B cell (primary cell): ENCODE data around the gene TRIOBP. TPM values are rescaled to one million over a fixed set of nuclear protein-coding genes. Genes with fewer than 3 reads are reported as not detected.

Experiments
- ATAC-seq: fragments of 200-7000 bp; cut with Tn5 transposase; one replicate; pipeline ENCODE4 v1.10.0; 2021; ENCODE audit warnings: low read depth, mild to moderate bottlenecking, moderate number of reproducible peaks, moderate library complexity
- CTCF ChIA-PET: fragments of 350-600 bp; sonication (Branson Sonifier 250); formaldehyde crosslinking; loops from one replicate; lab custom pipeline; 2021; ENCODE audit warnings: antibody characterized with exemption, inconsistent platforms; lab: Charles Lee
- POLR2A ChIA-PET: fragments of 350-600 bp; sonication (Branson Sonifier 250); formaldehyde crosslinking; loops from one replicate; lab custom pipeline; 2021; ENCODE audit warnings: antibody characterized with exemption; lab: Charles Lee
- DNase-seq: peaks from one replicate; pipeline ENCODE4 v3.0.0; 2013
- H2AFZ ChIP-seq: 2 replicates; pipeline ENCODE4 v1.6.1; 2012; ENCODE audit warnings: mild to moderate bottlenecking, low read depth, low read length; ENCODE audit not compliant: insufficient read depth, poor library complexity, severe bottlenecking
- H3K27ac ChIP-seq, 2 donors: 1 replicate in 1 of 2; 2 replicates in 1 of 2; pipeline ENCODE4 v1.5.1; 2012 to 2013; ENCODE audit warnings: low read length in 2 of 2, mild to moderate bottlenecking in 2 of 2, moderate library complexity in 1 of 2
- H3K27me3 ChIP-seq, 4 experiments: fragments of 200-600 bp in 1 of 4; sonication (generic) in 1 of 4; replicated peaks in 1 of 4; 1 replicate in 2 of 4; 2 replicates in 2 of 4; pipeline versions ENCODE4 v1.6.1 to v1.7.0; 2013 to 2016; ENCODE audit warnings: low read length in 3 of 4, mild to moderate bottlenecking in 2 of 4, mixed read lengths in 1 of 4, moderate library complexity in 1 of 4; ENCODE audit not compliant: insufficient read depth in 4 of 4, control insufficient read depth in 3 of 4; ENCODE audit errors: control extremely low read depth in 1 of 4
- H3K36me3 ChIP-seq, 2 experiments: replicated peaks in 1 of 2; 1 replicate in 1 of 2; 2 replicates in 1 of 2; pipeline versions ENCODE4 v1.6.1 to v1.7.1; 2013; ENCODE audit warnings: low read length in 1 of 2; ENCODE audit not compliant: insufficient read depth in 2 of 2, control insufficient read depth in 1 of 2; ENCODE audit errors: control extremely low read depth in 1 of 2, extremely low read depth in 1 of 2
- H3K4me1 ChIP-seq, 2 donors: fragments of 200-600 bp in 1 of 2; sonication (generic) in 1 of 2; 1 replicate in 1 of 2; 2 replicates in 1 of 2; pipeline versions ENCODE4 v1.5.1 to v1.6.1; 2013 to 2017; ENCODE audit warnings: low read length in 2 of 2; ENCODE audit not compliant: control insufficient read depth in 2 of 2, insufficient read depth in 2 of 2
- H3K4me2 ChIP-seq: replicated peaks from 2 replicates; pipeline ENCODE3; 2012; ENCODE audit warnings: mild to moderate bottlenecking, low read depth, low read length; ENCODE audit not compliant: poor library complexity, severe bottlenecking
- H3K4me3 ChIP-seq, 5 experiments: fragments of 200-600 bp in 1 of 5; sonication (generic) in 1 of 5; 1 replicate in 3 of 5; 2 replicates in 2 of 5; pipeline versions ENCODE4 v1.5.1 to v1.7.0; 2011 to 2016; ENCODE audit warnings: low read length in 4 of 5, mild to moderate bottlenecking in 4 of 5, low read depth in 2 of 5, control low read depth in 1 of 5, moderate library complexity in 1 of 5; ENCODE audit not compliant: insufficient read depth in 1 of 5; ENCODE audit errors: control extremely low read depth in 1 of 5, extremely low read depth in 1 of 5
- H3K79me2 ChIP-seq: fragments of 200-600 bp; sonication (generic); one replicate; pipeline ENCODE4 v1.6.0; 2016; ENCODE audit warnings: low read length; ENCODE audit not compliant: control insufficient read depth, insufficient read depth
- H3K9ac ChIP-seq: fragments of 200-600 bp; sonication (generic); 2 replicates; pipeline ENCODE4 v1.6.1; 2017; ENCODE audit warnings: mild to moderate bottlenecking, low read length, moderate library complexity
- H3K9me3 ChIP-seq, 3 donors: one replicate each; pipeline versions ENCODE4 v1.6.1 to v1.7.1; 2013; ENCODE audit warnings: low read length in 2 of 3; ENCODE audit not compliant: control insufficient read depth in 2 of 3, insufficient read depth in 1 of 3; ENCODE audit errors: control extremely low read depth in 1 of 3
- H4K20me1 ChIP-seq: 2 replicates; pipeline ENCODE4 v1.6.0; 2012; ENCODE audit warnings: mild to moderate bottlenecking, low read length; ENCODE audit not compliant: insufficient read depth, control insufficient read depth, poor library complexity, severe bottlenecking
- H3K27ac Mint-ChIP-seq: one replicate; pipeline ENCODE4 v1.8.0; 2021; ENCODE audit warnings: mixed read lengths
- H3K27me3 Mint-ChIP-seq: one replicate; pipeline ENCODE4 v1.8.0; 2021; ENCODE audit warnings: mixed read lengths
- H3K4me1 Mint-ChIP-seq: one replicate; pipeline ENCODE4 v1.8.0; 2021; ENCODE audit warnings: mixed read lengths
- H3K4me3 Mint-ChIP-seq: one replicate; pipeline ENCODE4 v1.8.0; 2021; ENCODE audit warnings: mixed read lengths
- H3K9me3 Mint-ChIP-seq: one replicate; pipeline ENCODE4 v1.8.0; 2022; ENCODE audit warnings: mixed read lengths; ENCODE audit not compliant: insufficient read depth
- CTCF ChIP-seq: fragments of 200-600 bp; IDR thresholded peaks from one replicate; pipeline ENCODE4 v1.8.0; 2022; ENCODE audit warnings: antibody characterized with exemption, mild to moderate bottlenecking
- EZH2 ChIP-seq: IDR thresholded peaks from 2 replicates; pipeline ENCODE4 v1.6.1; 2012; ENCODE audit warnings: borderline replicate concordance, low read depth, mild to moderate bottlenecking, moderate library complexity, low read length; ENCODE audit not compliant: insufficient read depth, poor library complexity, severe bottlenecking
- WGBS: methylation state at CpG from one replicate; pipeline ENCODE4 v1.1.5; 2013; ENCODE audit warnings: missing lambda C conversion rate; ENCODE audit not compliant: insufficient coverage; 5-methylcytosine and 5-hydroxymethylcytosine counted together
- intact Hi-C: fragments of 100-400 bp; cut with micrococcal nuclease; formaldehyde crosslinking; loops from one replicate; pipeline ENCODE4 v1.10.0; 2022
- polyA plus RNA-seq: library from polyadenylated mRNA; depleted of rRNA; stranded (reverse); fragments of >200 nt; gene quantifications from 2 replicates; pipeline ENCODE4 v1.2.3, GENCODE V29; 2012
- total RNA-seq, 2 donors: library from RNA; stranded (reverse); fragments of 120-200 nt in 1 of 2; gene quantifications; 1 replicate in 1 of 2; 2 replicates in 1 of 2; pipeline versions ENCODE4 v1.2.3 to v1.2.4, GENCODE V29; 2013 to 2022

TRIOBP gene
- total and polyA plus RNA-seq, 2 donors (not counting 1 experiment from before 2014, with no cell fraction given), result 26.8 to 47.5 TPM

- Histone ChIP-seq H3K4me1 (peaks cover 45 to 53% of the 10 kb centered on the region in 2 donors), H3K79me2 (no peaks in the 10 kb centered on the region), H3K4me2 (peak overlapping the region; percentile 78), H4K20me1 (peaks cover 5% of the 10 kb centered on the region), H3K27me3 (peaks cover 0 to 89% (median 48%) of the 10 kb centered on the region in 4 experiments), H3K9me3 (peaks cover 0 to 31% (median 0%) of the 10 kb centered on the region in 3 donors), H3K27ac (no peak overlapping the region), H2AFZ (peak overlapping the region; percentile 76), H3K9ac (peak overlapping the region; percentile 66), H3K4me3 (peak overlapping the region; percentile 17 to 61 (median 53)), H3K36me3 (no peaks in the 10 kb centered on the region)
- WGBS, result 7% methylated on average over 8 of the region's 8 CpGs
- Mint-ChIP-seq H3K9me3 (no peaks in the 10 kb centered on the region), H3K4me1 (peaks cover 27% of the 10 kb centered on the region), H3K27me3 (peaks cover 54% of the 10 kb centered on the region), H3K27ac (no peak overlapping the region), H3K4me3 (peak overlapping the region; percentile 77)
- DNase-seq (no peak), ATAC-seq (no peak)
- CTCF ChIA-PET, result interaction anchor here (1.0 to 4.1 kb wide), 4 partner anchors 9 to 145 kb away, joined by 3 to 30 read pairs (median 14); partner anchors contain the start of genes C22orf23 and POLR2F
- TF ChIP-seq CTCF, result no peak
- no peak for TF ChIP-seq EZH2
- intact Hi-C loops, result no loop called here
- POLR2A ChIA-PET, result interaction anchor here (0.6 to 0.7 kb wide), 4 partner anchors 19 to 200 kb away, joined by 3 to 5 read pairs (median 3); partner anchors contain the start of gene GGA1
Observed at GRCh38 chr22:37808294-37808657, 111.4 kb downstream of the TRIOBP start.

GRCh38 chr22:37809672-37810333 is 113.0 kb downstream of the TRIOBP start:
- Histone ChIP-seq H2AFZ (no peak overlapping the region), H3K4me1 (peaks cover 35 to 40% of the 10 kb centered on the region in 2 donors), H3K27me3 (peaks cover 0 to 79% (median 39%) of the 10 kb centered on the region in 4 experiments), H3K79me2 (no peaks in the 10 kb centered on the region), H3K4me2 (no peak overlapping the region), H3K36me3 (no peaks in the 10 kb centered on the region), H3K9ac (no peak overlapping the region), H3K4me3 (no peak overlapping the region), H3K27ac (no peak overlapping the region), H3K9me3 (peaks cover 0 to 18% (median 0%) of the 10 kb centered on the region in 3 donors), H4K20me1 (peaks cover 5% of the 10 kb centered on the region)
- DNase-seq, result no peak
- no peak for TF ChIP-seq CTCF
- no peak for TF ChIP-seq EZH2
- CTCF ChIA-PET, result interaction anchor here (0.6 to 4.1 kb wide), 6 partner anchors 8 to 203 kb away, joined by 3 to 30 read pairs (median 4); no protein-coding TSS in a partner anchor
- POLR2A ChIA-PET, result no interaction called here
- intact Hi-C loops, result no loop called here
- Mint-ChIP-seq H3K27me3 (peaks cover 43% of the 10 kb centered on the region), H3K9me3 (no peaks in the 10 kb centered on the region), H3K4me1 (peaks cover 24% of the 10 kb centered on the region), H3K27ac (no peak overlapping the region), H3K4me3 (peak overlapping the region; percentile 57)
- ATAC-seq, result no peak
- WGBS, result 92% methylated on average over 5 of the region's 5 CpGs
